A549 (cell line): Measurements from ENCODE around the gene ZNF423. TPM values are rescaled to one million over a fixed set of nuclear protein-coding genes. Genes with fewer than 3 reads are reported as not detected.

Experiments used
- ATAC-seq, 2 experiments: fragments of 200-7000 bp in 1 of 2; fragments of >200 bp in 1 of 2; cut with Nextera tagmentation in 1 of 2; cut with Tn5 transposase in 1 of 2; 3 replicates each; pipeline versions ENCODE4 v1.8.0 to v1.9.1; 2018 to 2020; ENCODE audit warnings: mild to moderate bottlenecking in 1 of 2, moderate library complexity in 1 of 2
- CTCF ChIA-PET: fragments of 300-600 bp; sonication (Branson Sonifier 250); formaldehyde crosslinking; extraction: SDS; loops from one replicate; lab custom pipeline; 2021; ENCODE audit warnings: antibody characterized with exemption, inconsistent platforms; lab: Yijun Ruan, JAX
- POLR2A ChIA-PET: fragments of 350-600 bp; formaldehyde crosslinking; extraction: SDS; loops from one replicate; lab custom pipeline; 2021; ENCODE audit warnings: antibody characterized with exemption, inconsistent platforms; lab: Yijun Ruan, JAX
- DNase-seq, 2 experiments: peaks; one replicate each; pipeline versions ENCODE4 v3.0.0 to v3.0.0-alpha.2; 2011 to 2016; ENCODE audit warnings: low read depth in 1 of 2, low spot score in 1 of 2
- FAIRE-seq: peaks from 2 replicates; lab custom pipeline; 2011; peaks lifted over from hg19 to GRCh38; lab: Jason Lieb, UNC
- H3K27ac ChIP-seq, 2 experiments: fragments of >200 bp; sonication (Bioruptor Twin); formaldehyde crosslinking; 3 replicates each; pipeline ENCODE4 v1.5.1; 2016 to 2017
- H3K4me1 ChIP-seq: fragments of >200 bp; sonication (Bioruptor Twin); formaldehyde crosslinking; 3 replicates; pipeline ENCODE4 v1.6.1; 2016
- H3K4me2 ChIP-seq: fragments of >200 bp; sonication (Bioruptor Twin); formaldehyde crosslinking; 3 replicates; pipeline ENCODE4 v1.6.1; 2016
- H3K4me3 ChIP-seq: fragments of >200 bp; sonication (Bioruptor Twin); formaldehyde crosslinking; 3 replicates; pipeline ENCODE4 v1.5.1; 2016
- H3K9me3 ChIP-seq: fragments of >200 bp; sonication (Bioruptor Twin); formaldehyde crosslinking; 3 replicates; pipeline ENCODE4 v1.6.1; 2016
- ATOH8 ChIP-seq: fragments of 250-450 bp; sonication (Bioruptor Pico); IDR thresholded peaks from 2 replicates; pipeline ENCODE4 v1.5.0; 2020; ENCODE audit warnings: low read depth, mild to moderate bottlenecking, moderate library complexity
- CBX8 ChIP-seq: fragments of 200-600 bp; sonication (generic); IDR thresholded peaks from 2 replicates; pipeline ENCODE4 v1.6.1; 2016
- CEBPB ChIP-seq, 2 experiments: fragments of >200 bp in 1 of 2; sonication (Bioruptor Twin) in 1 of 2; formaldehyde crosslinking in 1 of 2; IDR thresholded peaks; 2 replicates each; pipeline ENCODE4 v1.6.1; 2012 to 2016
- CHD4 ChIP-seq: fragments of 200-600 bp; sonication (generic); IDR thresholded peaks from 2 replicates; pipeline ENCODE4 v1.6.1; 2016; ENCODE audit warnings: antibody characterized with exemption, mild to moderate bottlenecking, borderline replicate concordance
- EHF ChIP-seq: fragments of 250-450 bp; sonication (Bioruptor Pico); IDR thresholded peaks from 2 replicates; pipeline ENCODE4 v1.5.0; 2020; ENCODE audit warnings: mild to moderate bottlenecking
- EP300 ChIP-seq, 2 experiments: fragments of >200 bp; sonication (Bioruptor Twin); formaldehyde crosslinking; IDR thresholded peaks; 2 replicates in 1 of 2; 3 replicates in 1 of 2; pipeline ENCODE4 v1.6.1; 2016 to 2017
- ESRRA ChIP-seq: fragments of 150-350 bp; IDR thresholded peaks from 2 replicates; pipeline ENCODE4 v1.6.1; 2014; ENCODE audit warnings: mild to moderate bottlenecking, low read length, borderline replicate concordance
- HEYL ChIP-seq: fragments of 250-450 bp; sonication (Bioruptor Pico); IDR thresholded peaks from 2 replicates; pipeline ENCODE4 v1.8.0; 2021; ENCODE audit warnings: mild to moderate bottlenecking, moderate library complexity
- HOXB5 ChIP-seq: fragments of 250-450 bp; sonication (Bioruptor Pico); IDR thresholded peaks from 2 replicates; pipeline ENCODE4 v1.5.0; 2020; ENCODE audit warnings: mild to moderate bottlenecking, moderate library complexity
- KDM5A ChIP-seq: fragments of 200-600 bp; sonication (generic); IDR thresholded peaks from 2 replicates; pipeline ENCODE4 v1.6.1; 2016; ENCODE audit warnings: antibody characterized with exemption, mild to moderate bottlenecking
- MAFK ChIP-seq: fragments of 450-650 bp; IDR thresholded peaks from 2 replicates; pipeline ENCODE4 v1.6.1; 2014; ENCODE audit not compliant: partially characterized antibody
- MAZ ChIP-seq: fragments of 150-350 bp; IDR thresholded peaks from 2 replicates; pipeline ENCODE4 v1.6.1; 2014; ENCODE audit warnings: antibody characterized with exemption, low read depth, low read length, borderline replicate concordance
- NFE2L2 ChIP-seq: fragments of 150-350 bp; conservative IDR thresholded peaks from 2 replicates; pipeline ENCODE4 v1.6.1; 2014; ENCODE audit warnings: low read length
- NPAS2 ChIP-seq: fragments of 250-450 bp; sonication (Bioruptor Pico); IDR thresholded peaks from 2 replicates; pipeline ENCODE4 v1.8.0; 2022; ENCODE audit warnings: mild to moderate bottlenecking, moderate library complexity, borderline replicate concordance
- NR3C1 ChIP-seq: fragments of >200 bp; sonication (Bioruptor Twin); formaldehyde crosslinking; IDR thresholded peaks from 3 replicates; pipeline ENCODE4 v1.6.1; 2017
- PHF8 ChIP-seq: fragments of 200-600 bp; sonication (generic); IDR thresholded peaks from 2 replicates; pipeline ENCODE4 v1.6.1; 2016; ENCODE audit warnings: low read depth, mild to moderate bottlenecking, antibody characterized with exemption, moderate library complexity, borderline replicate concordance
- POLR2A ChIP-seq: IDR thresholded peaks from 2 replicates; pipeline ENCODE4 v1.6.1; 2012; ENCODE audit warnings: mild to moderate bottlenecking, low read length
- RARB ChIP-seq: fragments of 250-450 bp; sonication (Bioruptor Pico); IDR thresholded peaks from 2 replicates; pipeline ENCODE4 v1.8.0; 2021; ENCODE audit warnings: mild to moderate bottlenecking, moderate library complexity
- RCOR1 ChIP-seq: fragments of 150-350 bp; IDR thresholded peaks from 2 replicates; pipeline ENCODE4 v1.6.1; 2014; ENCODE audit warnings: antibody characterized with exemption, low read length, low read depth
- RFX5 ChIP-seq: fragments of 450-650 bp; IDR thresholded peaks from 2 replicates; pipeline ENCODE4 v1.7.1; 2014; ENCODE audit warnings: antibody characterized with exemption, mild to moderate bottlenecking, moderate library complexity
- SMC3 ChIP-seq: fragments of >200 bp; sonication (Bioruptor Twin); formaldehyde crosslinking; IDR thresholded peaks from 3 replicates; pipeline ENCODE4 v1.6.1; 2018; ENCODE audit warnings: inconsistent platforms
- WGBS: methylation state at CpG from one replicate; pipeline ENCODE4 v1.1.6; 2017; ENCODE audit errors: missing lambda C conversion rate; 5-methylcytosine and 5-hydroxymethylcytosine counted together
- polyA plus RNA-seq, 4 experiments: library from polyadenylated mRNA; depleted of rRNA in 3 of 4; stranded (reverse); fragments of >200 nt; fragmentation: RNase III in 1 of 4; extraction: RNeasy Plus Mini Kit Qiagen cat#74134 plus additional on column Dnase treatment in 1 of 4; gene quantifications; 2 replicates in 3 of 4; 3 replicates in 1 of 4; pipeline ENCODE4 v1.2.3, GENCODE V29; 2011 to 2017
- TF ChIP-seq, protein P1 (sequence below): fragments of >200 bp; sonication (Bioruptor Twin); formaldehyde crosslinking; IDR thresholded peaks from 2 replicates; pipeline ENCODE4 v1.6.1; 2016
- TF ChIP-seq, protein P2 (sequence below): fragments of 450-650 bp; IDR thresholded peaks from 2 replicates; pipeline ENCODE4 v1.6.1; 2014; ENCODE audit warnings: antibody characterized with exemption
- TF ChIP-seq, protein P3 (sequence below): IDR thresholded peaks from 2 replicates; pipeline ENCODE4 v1.6.1; 2012; ENCODE audit warnings: low read depth, borderline replicate concordance
- TF ChIP-seq, protein P4 (sequence below): IDR thresholded peaks from 2 replicates; pipeline ENCODE4 v1.6.1; 2012
- TF ChIP-seq, protein P5 (sequence below): fragments of 150-350 bp; IDR thresholded peaks from 2 replicates; pipeline ENCODE4 v1.6.1; 2014; ENCODE audit warnings: low read depth, mild to moderate bottlenecking, low read length

The ZNF423 gene
- polyA plus RNA-seq, 2 of the 4 experiments (the other 2 are of a cell fraction), result 0.04 to 0.10 TPM

DNA sequence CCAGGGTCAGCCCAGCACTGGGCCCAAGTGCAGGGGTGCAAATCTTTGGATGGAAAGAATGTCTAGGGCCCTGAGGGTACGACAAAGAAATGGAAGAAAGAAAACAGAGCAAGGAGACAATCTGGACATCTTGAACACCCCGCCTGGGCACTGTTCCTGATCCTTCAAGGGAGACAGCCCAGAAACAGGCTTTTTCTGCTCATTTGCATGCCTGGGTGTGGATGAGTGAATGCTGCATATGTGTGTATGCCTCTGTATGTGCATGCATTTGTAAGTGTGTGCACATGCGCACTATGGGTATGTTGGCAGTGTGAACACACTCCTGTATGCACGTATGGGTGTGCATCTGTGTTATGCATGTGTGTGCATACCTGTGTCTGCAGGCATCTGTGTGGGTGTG is 79.2 kb downstream of the ZNF423 start:
- FAIRE-seq (no peak), ATAC-seq (no peak)

DNA sequence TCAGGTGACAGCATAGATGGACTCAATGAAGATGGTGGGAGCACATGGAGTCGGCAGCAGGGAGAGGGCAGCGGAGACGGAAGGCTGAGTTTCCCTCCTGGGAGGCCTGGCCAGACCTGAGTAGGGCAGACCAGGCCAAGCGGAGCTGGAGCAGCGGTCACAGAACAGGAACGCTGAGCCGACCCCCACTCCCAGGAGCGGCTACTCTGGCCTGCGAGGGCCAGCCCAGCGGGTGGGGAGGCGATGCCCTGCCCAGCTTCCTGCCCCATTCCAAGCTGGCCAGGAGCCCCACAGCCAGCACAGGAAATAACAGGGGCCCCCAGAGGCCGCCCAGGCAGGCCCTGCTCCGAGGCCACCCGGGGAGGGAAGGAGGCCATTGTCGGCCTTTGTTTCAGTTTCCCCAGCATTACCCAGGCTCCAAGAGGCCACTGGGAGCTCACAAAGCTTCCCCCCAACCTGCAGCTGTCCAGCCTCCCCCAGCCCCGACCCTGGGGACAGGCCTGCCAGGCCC is 79.8 kb downstream of the ZNF423 start:
- TF ChIP-seq RARB (CRISPR knock-in tag) (no peak), NR3C1 (no peak), MAFK (no peak)
- TF ChIP-seq, protein P1, sequence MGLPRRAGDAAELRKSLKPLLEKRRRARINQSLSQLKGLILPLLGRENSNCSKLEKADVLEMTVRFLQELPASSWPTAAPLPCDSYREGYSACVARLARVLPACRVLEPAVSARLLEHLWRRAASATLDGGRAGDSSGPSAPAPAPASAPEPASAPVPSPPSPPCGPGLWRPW, result no peak
- ATAC-seq (no peak), FAIRE-seq (no peak), DNase-seq (no peak)
- Histone ChIP-seq H3K4me1 (no peaks in the 10 kb centered on the region), H3K9me3 (no peaks in the 10 kb centered on the region), H3K4me2 (no peak overlapping the region), H3K27ac (no peak overlapping the region), H3K4me3 (no peak overlapping the region)
- WGBS, result 56% methylated on average over 12 of the region's 16 CpGs
- POLR2A ChIA-PET, result no interaction called here
- CTCF ChIA-PET, result interaction anchor here (1.0 kb wide), 1 partner anchor 15 kb away, joined by 3 read pairs; no protein-coding TSS in a partner anchor

More for the DNA sequence above, 79.2 kb downstream of the ZNF423 start:
- WGBS, result 49% methylated on average over 4 of the region's 4 CpGs
- H3K4me3 ChIP-seq, result no peak overlapping the region
- no peak for DNase-seq
- no peaks in the 10 kb centered on the region for H3K9me3 ChIP-seq
- no peak overlapping the region for H3K4me2 ChIP-seq
- ChIA-PET POLR2A (no interaction called here), CTCF (no interaction called here)
- TF ChIP-seq NFE2L2 (no peak), ATOH8 (CRISPR knock-in tag) (no peak), EP300 (IDR thresholded peaks at IDR 0.05) (no peak), RCOR1 (no peak), HEYL (CRISPR knock-in tag) (no peak), RFX5 (no peak), NPAS2 (CRISPR knock-in tag) (no peak), KDM5A (no peak), CEBPB (IDR thresholded peaks at IDR 0.05) (no peak), HOXB5 (no peak), CBX8 (no peak), SMC3 (no peak), POLR2A (no peak)
- TF ChIP-seq, protein P2, sequence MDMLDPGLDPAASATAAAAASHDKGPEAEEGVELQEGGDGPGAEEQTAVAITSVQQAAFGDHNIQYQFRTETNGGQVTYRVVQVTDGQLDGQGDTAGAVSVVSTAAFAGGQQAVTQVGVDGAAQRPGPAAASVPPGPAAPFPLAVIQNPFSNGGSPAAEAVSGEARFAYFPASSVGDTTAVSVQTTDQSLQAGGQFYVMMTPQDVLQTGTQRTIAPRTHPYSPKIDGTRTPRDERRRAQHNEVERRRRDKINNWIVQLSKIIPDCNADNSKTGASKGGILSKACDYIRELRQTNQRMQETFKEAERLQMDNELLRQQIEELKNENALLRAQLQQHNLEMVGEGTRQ, result no peak
- TF ChIP-seq, protein P3, sequence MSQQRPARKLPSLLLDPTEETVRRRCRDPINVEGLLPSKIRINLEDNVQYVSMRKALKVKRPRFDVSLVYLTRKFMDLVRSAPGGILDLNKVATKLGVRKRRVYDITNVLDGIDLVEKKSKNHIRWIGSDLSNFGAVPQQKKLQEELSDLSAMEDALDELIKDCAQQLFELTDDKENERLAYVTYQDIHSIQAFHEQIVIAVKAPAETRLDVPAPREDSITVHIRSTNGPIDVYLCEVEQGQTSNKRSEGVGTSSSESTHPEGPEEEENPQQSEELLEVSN, result no peak
- TF ChIP-seq, protein P4, sequence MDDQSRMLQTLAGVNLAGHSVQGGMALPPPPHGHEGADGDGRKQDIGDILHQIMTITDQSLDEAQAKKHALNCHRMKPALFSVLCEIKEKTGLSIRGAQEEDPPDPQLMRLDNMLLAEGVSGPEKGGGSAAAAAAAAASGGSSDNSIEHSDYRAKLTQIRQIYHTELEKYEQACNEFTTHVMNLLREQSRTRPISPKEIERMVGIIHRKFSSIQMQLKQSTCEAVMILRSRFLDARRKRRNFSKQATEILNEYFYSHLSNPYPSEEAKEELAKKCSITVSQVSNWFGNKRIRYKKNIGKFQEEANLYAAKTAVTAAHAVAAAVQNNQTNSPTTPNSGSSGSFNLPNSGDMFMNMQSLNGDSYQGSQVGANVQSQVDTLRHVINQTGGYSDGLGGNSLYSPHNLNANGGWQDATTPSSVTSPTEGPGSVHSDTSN, result no peak
- TF ChIP-seq, protein P5, sequence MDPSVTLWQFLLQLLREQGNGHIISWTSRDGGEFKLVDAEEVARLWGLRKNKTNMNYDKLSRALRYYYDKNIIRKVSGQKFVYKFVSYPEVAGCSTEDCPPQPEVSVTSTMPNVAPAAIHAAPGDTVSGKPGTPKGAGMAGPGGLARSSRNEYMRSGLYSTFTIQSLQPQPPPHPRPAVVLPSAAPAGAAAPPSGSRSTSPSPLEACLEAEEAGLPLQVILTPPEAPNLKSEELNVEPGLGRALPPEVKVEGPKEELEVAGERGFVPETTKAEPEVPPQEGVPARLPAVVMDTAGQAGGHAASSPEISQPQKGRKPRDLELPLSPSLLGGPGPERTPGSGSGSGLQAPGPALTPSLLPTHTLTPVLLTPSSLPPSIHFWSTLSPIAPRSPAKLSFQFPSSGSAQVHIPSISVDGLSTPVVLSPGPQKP, result no peak
- H3K27ac ChIP-seq, result no peak overlapping the region
- H3K4me1 ChIP-seq, result no peaks in the 10 kb centered on the region

GRCh38 chr16:49775581-49775980 is 80.3 kb downstream of the ZNF423 start:
- H3K4me2 ChIP-seq, result no peak overlapping the region
- H3K4me1 ChIP-seq, result no peaks in the 10 kb centered on the region
- CTCF ChIA-PET, result interaction anchor here (1.0 kb wide), 1 partner anchor 14 kb away, joined by 3 read pairs; no protein-coding TSS in a partner anchor
- DNase-seq (no peak), FAIRE-seq (no peak), ATAC-seq (no peak)
- WGBS, result 64% methylated on average over 4 of the region's 4 CpGs
- H3K27ac ChIP-seq, result no peak overlapping the region
- POLR2A ChIA-PET, result no interaction called here
- no peaks in the 10 kb centered on the region for H3K9me3 ChIP-seq
- no peak overlapping the region for H3K4me3 ChIP-seq
- TF ChIP-seq, protein P2, result no peak
- TF ChIP-seq PHF8 (no peak), CHD4 (no peak), RARB (CRISPR knock-in tag) (no peak), EP300 (IDR thresholded peaks at IDR 0.05) (no peak), MAZ (no peak), ATOH8 (CRISPR knock-in tag) (no peak), NFE2L2 (no peak), EHF (CRISPR knock-in tag) (no peak), KDM5A (no peak), HEYL (CRISPR knock-in tag) (no peak), ESRRA (no peak)
